GM21381 (cell line): ENCODE data around the gene PMP22.
"Not testable (repeated sequence)": the region's sequence is repeated elsewhere in the genome, so short reads cannot be mapped to it uniquely, and the experiment has no call there.

Experiments
- ATAC-seq: cut with Tn5 transposase; IDR thresholded peaks from one replicate; pipeline ENCODE4 v1.9.1; 2021; ENCODE audit warnings: mild to moderate bottlenecking, moderate library complexity; ENCODE audit not compliant: unreplicated experiment

Gene PMP22

GRCh38 chr17:15220785-15221184 is 44.3 kb downstream of the PMP22 start:
- no peak for ATAC-seq

DNA sequence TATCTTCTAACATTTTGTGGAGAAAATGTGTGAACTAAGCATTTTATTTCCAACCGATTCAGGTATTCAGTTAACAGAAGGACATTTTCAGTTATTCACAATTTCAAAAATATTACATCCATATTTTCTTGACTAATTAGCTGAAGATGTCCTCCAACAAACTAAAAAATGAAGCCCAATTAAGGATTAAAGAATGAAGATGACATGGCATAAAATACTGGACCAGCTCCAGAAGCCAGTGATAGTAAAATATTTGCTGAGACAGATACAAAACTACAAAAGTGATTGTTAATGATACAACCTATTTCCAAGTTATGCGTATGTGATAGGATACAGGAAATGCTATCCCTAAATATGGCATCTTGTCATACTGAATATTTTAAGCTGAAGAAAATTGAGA is 48.6 kb downstream of the PMP22 start:
- ATAC-seq, result no peak

DNA sequence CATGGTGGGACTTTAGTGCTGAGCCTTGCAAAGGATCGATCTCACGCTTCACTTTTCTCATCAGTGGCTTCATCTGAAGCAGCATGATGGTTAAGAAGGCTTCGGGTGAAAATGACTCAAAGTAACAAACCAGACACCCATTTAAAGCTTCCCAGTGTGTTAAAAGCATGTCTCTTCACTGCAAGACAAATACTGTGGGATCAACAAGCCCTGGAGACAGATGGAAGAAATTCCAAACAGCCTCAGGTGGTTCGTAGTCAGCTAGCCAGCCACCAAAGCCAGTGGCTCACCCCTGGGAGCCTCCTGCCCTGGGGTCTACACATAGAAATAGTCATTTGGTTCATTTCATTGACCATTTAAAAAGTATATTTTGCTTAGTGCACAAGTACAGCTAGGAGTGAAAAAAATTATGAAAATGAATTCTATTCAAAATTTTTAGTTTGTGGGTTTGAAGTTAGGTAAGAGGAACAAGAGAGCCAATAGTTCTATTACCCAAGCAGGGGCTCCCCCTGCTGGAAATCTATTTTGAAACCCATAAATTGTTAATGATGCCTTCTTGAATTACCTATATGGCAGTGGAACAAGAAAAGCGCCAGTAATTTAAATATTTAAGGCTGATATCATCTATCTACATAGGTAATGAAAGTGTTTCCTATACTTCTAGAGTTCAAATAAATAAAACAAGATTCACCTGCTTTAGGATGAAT is 51.6 kb downstream of the PMP22 start:
- ATAC-seq, result no peak

DNA sequence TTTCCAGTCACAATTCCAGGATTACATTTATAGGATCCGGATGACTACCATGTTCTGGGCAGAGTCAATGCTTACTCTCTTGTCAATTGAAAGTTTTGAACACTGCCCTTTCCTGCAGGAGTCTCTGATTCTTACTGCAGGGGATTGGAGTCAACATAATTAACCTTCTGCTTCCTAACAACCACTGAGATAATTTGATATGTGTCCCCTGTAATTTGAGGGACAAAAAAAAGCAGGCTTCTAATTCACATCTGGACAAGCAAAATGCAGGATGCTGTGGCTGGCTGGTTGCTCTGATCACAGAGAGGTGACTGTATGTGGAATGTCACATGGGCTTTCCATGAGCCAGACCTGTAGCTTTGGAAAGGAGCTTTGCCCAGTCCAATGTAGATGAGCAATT is 54.9 kb downstream of the PMP22 start:
- no peak for ATAC-seq

GRCh38 chr17:15203062-15203461 is 62.1 kb downstream of the PMP22 start:
- not testable (repeated sequence) for ATAC-seq

GRCh38 chr17:15200574-15200973 is 64.6 kb downstream of the PMP22 start:
- not testable (repeated sequence) for ATAC-seq

GRCh38 chr17:15197229-15197628 is 67.9 kb downstream of the PMP22 start:
- ATAC-seq, result no peak

DNA sequence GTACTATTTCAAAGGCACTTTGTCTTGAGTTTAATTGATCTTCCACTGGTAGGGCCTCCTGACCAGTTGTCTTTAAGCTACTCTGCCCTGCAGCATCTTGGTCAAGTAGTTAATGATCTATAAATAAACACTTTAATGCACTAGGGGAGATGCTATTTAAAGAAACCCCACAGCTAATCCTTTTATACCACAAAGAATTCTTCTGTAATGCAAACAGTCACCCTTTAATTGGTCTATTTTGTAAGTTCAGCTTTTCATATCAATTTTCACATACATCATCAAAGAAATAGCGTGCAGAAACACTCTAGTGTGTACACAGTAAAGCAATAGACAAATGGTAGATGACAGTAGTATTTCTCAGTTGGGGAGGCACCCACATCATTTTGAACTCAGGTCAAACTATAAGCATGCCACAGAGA is 70.3 kb downstream of the PMP22 start:
- no peak for ATAC-seq

DNA sequence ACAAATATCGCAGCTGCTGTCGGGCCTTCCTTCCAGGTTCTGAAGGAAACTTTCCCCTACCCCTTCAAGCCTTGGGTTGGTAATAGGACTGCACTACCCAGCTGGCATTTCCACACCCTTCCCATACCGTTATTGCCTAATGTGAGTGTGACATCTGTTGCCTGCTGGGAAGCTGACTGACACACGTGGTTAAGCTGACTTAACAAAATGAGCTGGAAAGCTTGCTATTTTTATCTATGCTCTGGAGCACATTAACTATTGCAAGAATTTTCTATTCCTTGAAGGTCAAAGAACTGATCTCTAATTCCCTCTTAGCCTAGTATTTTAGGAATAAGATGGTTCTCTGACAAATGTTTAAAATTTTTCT is 79.5 kb downstream of the PMP22 start:
- ATAC-seq, result no peak

- ATAC-seq, result no peak
Measured at GRCh38 chr17:15184872-15185624, 80.1 kb downstream of the PMP22 start.

DNA sequence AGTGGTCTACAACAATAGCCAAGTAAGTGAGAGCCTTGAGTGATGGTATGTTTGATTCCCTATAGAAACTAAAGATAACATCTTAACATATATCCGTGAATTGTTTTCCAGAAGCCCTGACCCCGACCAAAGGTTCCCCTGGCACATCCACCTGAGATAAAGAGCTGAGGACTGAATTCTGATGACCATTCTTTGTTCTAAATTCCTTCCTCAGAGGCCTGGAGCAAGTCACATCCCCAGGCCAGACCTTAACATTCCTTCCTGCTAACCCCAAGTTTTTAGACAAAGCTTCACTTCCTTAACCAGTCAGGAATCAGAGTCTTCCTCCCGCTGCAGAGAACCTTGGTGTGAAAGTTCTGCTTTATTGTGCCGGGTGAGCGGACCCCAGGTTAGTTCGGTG is 83.3 kb downstream of the PMP22 start:
- no peak for ATAC-seq

GRCh38 chr17:15181333-15181732 is 83.8 kb downstream of the PMP22 start:
- no peak for ATAC-seq

- ATAC-seq, result no peak
Measured at GRCh38 chr17:15180121-15180561, 85.0 kb downstream of the PMP22 start.
